ENCODE data around the gene AP1G2. TPM values are rescaled to one million over a fixed set of nuclear protein-coding genes. Genes with fewer than 3 reads are reported as not detected.

The AP1G2 gene
- total and polyA plus RNA-seq, 2 of the 13 experiments (the other 11 are each of a cell fraction or from before 2014, with no cell fraction given): 96.9 to 611 TPM

- TF ChIP-seq ZBTB43 (CRISPR knock-in tag; conservative IDR thresholded peaks at IDR 0.05): no peak
- no peak for TF ChIP-seq POLR2AphosphoS5 (IDR thresholded peaks at IDR 0.05; ENCODE audit: low read depth, low read length)
- 0 out of 2 replicates have a peak, but pooled peaks have one; percentile 17 for TF ChIP-seq ZNF749 (CRISPR knock-in tag; IDR thresholded peaks at IDR 0.05; ENCODE audit: borderline replicate concordance)
- TF ChIP-seq ZNF816 (CRISPR knock-in tag; IDR thresholded peaks at IDR 0.05; ENCODE audit: borderline replicate concordance): no peak
- no peak for TF ChIP-seq ZNF770 (CRISPR knock-in tag; IDR thresholded peaks at IDR 0.05)
- no peak for TF ChIP-seq ZNF331 (CRISPR knock-in tag; IDR thresholded peaks at IDR 0.05)
- TF ChIP-seq ZMYM2 (CRISPR knock-in tag; IDR thresholded peaks at IDR 0.05): no peak
- TF ChIP-seq HMG20B (CRISPR knock-in tag; conservative IDR thresholded peaks at IDR 0.05): no peak
- TF ChIP-seq FOXC1 (CRISPR knock-in tag; IDR thresholded peaks at IDR 0.05; ENCODE audit: borderline replicate concordance): no peak
- no peak for TF ChIP-seq BRD4 (CRISPR knock-in tag; IDR thresholded peaks at IDR 0.05)
- TF ChIP-seq STAT5B (CRISPR knock-in tag; IDR thresholded peaks at IDR 0.05): no peak
- TF ChIP-seq ZMAT5 (CRISPR knock-in tag; IDR thresholded peaks at IDR 0.05; ENCODE audit: borderline replicate concordance, low read depth): no peak
- no peak for TF ChIP-seq PBX2 (CRISPR knock-in tag; IDR thresholded peaks at IDR 0.05)
- TF ChIP-seq SRY (CRISPR knock-in tag; IDR thresholded peaks at IDR 0.05): 0 out of 2 replicates have a peak, but pooled peaks have one; percentile 30
- no peak for TF ChIP-seq KLF12 (CRISPR knock-in tag; IDR thresholded peaks at IDR 0.05; ENCODE audit: borderline replicate concordance)
- 0 out of 2 replicates have a peak, but pooled peaks have one; percentile 23 for TF ChIP-seq PAF1 (CRISPR knock-in tag; IDR thresholded peaks at IDR 0.05)
- no peak for TF ChIP-seq RERE (CRISPR knock-in tag; IDR thresholded peaks at IDR 0.05; ENCODE audit: low read depth)
- no peak for TF ChIP-seq ZNF10 (CRISPR knock-in tag; IDR thresholded peaks at IDR 0.05; ENCODE audit: borderline replicate concordance, low read depth)
- TF ChIP-seq ZNF737 (CRISPR knock-in tag; IDR thresholded peaks at IDR 0.05; ENCODE audit: borderline replicate concordance): 0 out of 2 replicates have a peak, but pooled peaks have one; percentile 18
- 0 out of 2 replicates have a peak, but pooled peaks have one; percentile 16 for TF ChIP-seq JUND (CRISPR knock-in tag; IDR thresholded peaks at IDR 0.05)
Measured at GRCh38 chr14:23558346-23559009, 9.1 kb downstream of the AP1G2 start (continued).
